Chondrocyte (in vitro differentiated cells): ENCODE measurements around the gene STIL. TPM values are rescaled to one million over a fixed set of nuclear protein-coding genes. Genes with fewer than 3 reads are reported as not detected.
A peak's percentile ranks its signal among the peaks of the same experiment; 100 is the strongest.
"Not testable (repeated sequence)": the region's sequence is repeated elsewhere in the genome, so short reads cannot be mapped to it uniquely, and the experiment has no call there.

Experiments used
- DNase-seq: peaks from one replicate; pipeline ENCODE4 v3.0.0; 2021; ENCODE audit warnings: mixed read lengths, low spot score
- H3K27ac Mint-ChIP-seq: one replicate; pipeline ENCODE4 v1.8.0; 2021; ENCODE audit warnings: mild to moderate bottlenecking, moderate library complexity, mixed read lengths; ENCODE audit not compliant: unreplicated experiment
- H3K27me3 Mint-ChIP-seq: 2 replicates; pipeline ENCODE4 v1.8.0; 2021; ENCODE audit warnings: low read depth, mixed read lengths
- H3K36me3 Mint-ChIP-seq: 2 replicates; pipeline ENCODE4 v1.8.0; 2021; ENCODE audit warnings: low read depth, mixed read lengths
- H3K4me1 Mint-ChIP-seq: 2 replicates; pipeline ENCODE4 v1.8.0; 2021; ENCODE audit warnings: low read depth, mild to moderate bottlenecking, mixed read lengths
- H3K4me3 Mint-ChIP-seq: one replicate; pipeline ENCODE4 v1.8.0; 2021; ENCODE audit warnings: mild to moderate bottlenecking, moderate library complexity, mixed read lengths; ENCODE audit not compliant: unreplicated experiment
- H3K9me3 Mint-ChIP-seq: 2 replicates; pipeline ENCODE4 v1.8.0; 2021; ENCODE audit warnings: low read depth, mixed read lengths
- CTCF ChIP-seq: fragments of 200-600 bp; sonication (generic); IDR thresholded peaks from 2 replicates; pipeline ENCODE4 v1.5.0; 2021; ENCODE audit warnings: antibody characterized with exemption, mild to moderate bottlenecking, moderate library complexity
- total RNA-seq: library from RNA; stranded (reverse); gene quantifications from 3 replicates; pipeline ENCODE4 v1.2.1, GENCODE V29; 2021

STIL gene
- total RNA-seq, 1 donor from 2014 or later = 5.0 TPM

GRCh38 chr1:47295579-47295978, 18.4 kb downstream of the STIL start:
- no peaks in the 10 kb centered on the region for H3K27me3 Mint-ChIP-seq
- H3K27ac Mint-ChIP-seq = no peak overlapping the region
- peaks cover under 1% of the 10 kb centered on the region for H3K36me3 Mint-ChIP-seq
- TF ChIP-seq CTCF = no peak
- H3K9me3 Mint-ChIP-seq = no peaks in the 10 kb centered on the region
- no peak for DNase-seq
- peaks cover 2% of the 10 kb centered on the region for H3K4me1 Mint-ChIP-seq
- no peak overlapping the region for H3K4me3 Mint-ChIP-seq

GRCh38 chr1:47294863-47295262, 19.1 kb downstream of the STIL start:
- not testable (repeated sequence) for H3K9me3 Mint-ChIP-seq, H3K4me3 Mint-ChIP-seq, H3K36me3 Mint-ChIP-seq, H3K4me1 Mint-ChIP-seq, DNase-seq, H3K27ac Mint-ChIP-seq, H3K27me3 Mint-ChIP-seq

GRCh38 chr1:47288116-47288515, 25.8 kb downstream of the STIL start:
- not testable (repeated sequence) for H3K4me3 Mint-ChIP-seq, H3K27me3 Mint-ChIP-seq, H3K27ac Mint-ChIP-seq, DNase-seq, H3K9me3 Mint-ChIP-seq, H3K36me3 Mint-ChIP-seq, H3K4me1 Mint-ChIP-seq

GRCh38 chr1:47280142-47280541, 33.8 kb downstream of the STIL start:
- Mint-ChIP-seq H3K9me3 (no peaks in the 10 kb centered on the region), H3K27me3 (no peaks in the 10 kb centered on the region), H3K36me3 (peaks cover 11% of the 10 kb centered on the region), H3K27ac (no peak overlapping the region), H3K4me3 (no peak overlapping the region), H3K4me1 (peaks cover 4% of the 10 kb centered on the region)
- DNase-seq = no peak
- no peak for TF ChIP-seq CTCF

GRCh38 chr1:47276850-47277249, 37.1 kb downstream of the STIL start:
- H3K36me3 Mint-ChIP-seq = peaks cover 11% of the 10 kb centered on the region
- H3K9me3 Mint-ChIP-seq = no peaks in the 10 kb centered on the region
- no peak overlapping the region for H3K4me3 Mint-ChIP-seq
- H3K27me3 Mint-ChIP-seq = no peaks in the 10 kb centered on the region
- no peak for TF ChIP-seq CTCF
- no peak for DNase-seq
- peaks cover 4% of the 10 kb centered on the region for H3K4me1 Mint-ChIP-seq
- no peak overlapping the region for H3K27ac Mint-ChIP-seq

GRCh38 chr1:47275811-47276210, 38.1 kb downstream of the STIL start:
- H3K36me3 Mint-ChIP-seq = peaks cover 13% of the 10 kb centered on the region
- not testable (repeated sequence) for H3K9me3 Mint-ChIP-seq, H3K4me3 Mint-ChIP-seq, H3K27me3 Mint-ChIP-seq, H3K4me1 Mint-ChIP-seq, DNase-seq
- peak overlapping the region; percentile 77 for H3K27ac Mint-ChIP-seq

- H3K4me1 Mint-ChIP-seq, H3K36me3 Mint-ChIP-seq, DNase-seq, H3K27ac Mint-ChIP-seq, H3K9me3 Mint-ChIP-seq, H3K4me3 Mint-ChIP-seq, H3K27me3 Mint-ChIP-seq: not testable (repeated sequence)
These were observed 48.4 kb downstream of the STIL start for GRCh38 chr1:47265529-47265928.
